HG02588 (cell line): ENCODE data around the gene NAA40.

Experiments used
- ATAC-seq: cut with Tn5 transposase; IDR thresholded peaks from one replicate; pipeline ENCODE4 v1.9.1; 2021; ENCODE audit warnings: mild to moderate bottlenecking, moderate library complexity; ENCODE audit not compliant: unreplicated experiment

NAA40 gene

DNA sequence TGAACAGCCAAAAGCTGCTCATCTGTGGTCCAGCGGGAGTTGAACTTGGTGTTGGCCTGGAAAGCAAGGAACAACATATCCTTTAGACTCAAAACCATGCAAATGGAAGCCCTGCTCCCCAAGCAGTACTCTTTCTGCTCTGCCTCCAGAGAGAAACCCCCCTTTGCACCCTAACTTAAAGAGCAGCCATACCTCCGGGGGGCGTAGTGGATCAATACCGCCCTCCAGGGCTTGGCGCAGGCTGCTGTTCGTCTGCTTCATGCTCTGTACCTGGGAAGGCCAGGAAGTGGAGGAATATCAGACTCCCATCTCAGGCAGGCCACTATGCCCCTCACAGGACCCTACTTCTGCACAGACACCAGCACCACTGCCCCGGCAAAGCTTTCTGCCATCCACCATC, 26.1 kb upstream of the NAA40 start:
- no peak for ATAC-seq

- ATAC-seq = no peak
Observed at GRCh38 chr11:63913866-63914830, 24.7 kb upstream of the NAA40 start.

DNA sequence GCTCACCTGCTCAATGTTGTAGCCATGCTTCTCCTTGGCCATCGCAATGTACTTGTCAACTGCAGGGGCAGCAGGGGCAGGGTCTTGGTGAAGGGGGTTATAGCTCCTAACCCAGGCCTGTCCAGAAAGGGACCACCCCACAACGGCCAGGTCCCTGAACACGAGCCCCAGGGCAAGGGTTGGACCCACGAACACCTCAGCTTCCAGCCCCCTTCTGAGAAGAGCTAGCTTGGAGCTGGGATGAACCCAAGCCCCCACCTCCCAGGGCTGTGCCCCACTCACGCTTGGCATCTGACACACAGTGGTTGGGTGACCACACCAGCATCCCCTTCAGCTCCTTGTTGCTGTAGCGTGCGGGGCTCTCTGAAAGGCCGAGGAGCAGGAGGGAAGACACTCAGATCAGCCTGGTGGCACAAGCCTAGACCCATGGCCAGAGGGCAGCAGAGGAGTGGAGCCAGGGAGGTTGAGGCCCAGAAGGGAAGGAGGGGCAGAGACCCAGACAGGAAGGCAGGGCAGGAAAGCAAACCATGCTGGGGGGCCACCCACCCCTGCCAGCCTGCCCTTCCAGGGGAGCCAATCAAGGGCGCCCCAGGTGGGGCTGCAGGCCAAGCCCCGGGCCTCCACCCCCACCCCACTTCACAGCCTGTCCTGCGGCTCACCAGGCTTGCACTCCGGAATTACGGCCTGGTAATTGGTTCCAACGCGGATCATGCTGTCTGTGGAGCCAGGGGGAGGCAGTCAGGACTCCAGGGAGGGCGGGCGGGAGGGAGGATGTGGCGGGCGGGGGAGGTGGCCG, 23.7 kb upstream of the NAA40 start:
- no peak for ATAC-seq

- no peak for ATAC-seq
Observed at GRCh38 chr11:63915961-63916836, 22.6 kb upstream of the NAA40 start.

DNA sequence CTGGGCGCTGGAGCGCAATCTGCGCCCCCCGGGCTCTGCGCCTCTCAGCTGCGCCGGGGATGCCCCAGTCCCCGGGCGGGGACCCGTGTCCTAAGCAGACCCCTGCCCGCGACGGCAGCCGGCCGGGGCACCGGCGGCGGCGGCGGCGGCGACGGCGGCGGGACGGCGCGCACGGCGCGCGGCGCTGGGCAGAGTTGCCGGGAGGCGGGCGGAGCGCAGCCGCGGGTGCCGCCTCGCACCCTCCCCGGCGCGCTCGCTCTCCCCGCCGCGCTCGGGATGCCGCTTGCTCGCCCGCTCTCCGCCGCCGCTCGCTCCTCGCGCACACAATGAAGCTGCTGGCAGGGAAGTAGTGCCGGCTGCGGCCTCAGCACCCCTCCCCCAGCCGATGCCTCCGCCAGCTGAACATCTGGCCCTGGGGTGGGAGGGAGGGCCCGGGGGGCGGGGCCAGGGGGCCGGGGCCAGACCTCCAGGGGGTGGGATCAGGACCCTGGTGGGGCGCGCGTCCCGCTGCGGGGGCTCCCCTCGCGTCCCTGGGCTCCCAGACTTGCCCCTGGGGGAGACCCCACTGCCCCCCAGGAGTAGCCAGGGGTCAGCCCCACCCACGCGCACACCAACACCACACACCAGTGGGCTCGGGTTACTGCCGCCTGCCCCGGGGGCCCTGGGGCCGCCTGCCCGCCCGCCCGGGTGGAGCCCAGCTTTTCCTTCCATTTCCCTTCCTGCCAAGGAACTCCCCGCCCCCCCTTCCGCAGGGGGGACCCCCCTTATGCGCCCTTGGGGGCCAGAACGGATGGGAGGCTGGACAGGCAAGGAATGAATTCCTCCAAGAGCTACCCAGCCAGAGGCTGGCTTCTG, 21.7 kb upstream of the NAA40 start, which contains the start of gene RCOR2:
TSS of gene RCOR2 (minus strand) at position 328 of the 855 bp plus-strand sequence. CDS start 708 bp downstream, outside the sequence.
- no peak for ATAC-seq

DNA sequence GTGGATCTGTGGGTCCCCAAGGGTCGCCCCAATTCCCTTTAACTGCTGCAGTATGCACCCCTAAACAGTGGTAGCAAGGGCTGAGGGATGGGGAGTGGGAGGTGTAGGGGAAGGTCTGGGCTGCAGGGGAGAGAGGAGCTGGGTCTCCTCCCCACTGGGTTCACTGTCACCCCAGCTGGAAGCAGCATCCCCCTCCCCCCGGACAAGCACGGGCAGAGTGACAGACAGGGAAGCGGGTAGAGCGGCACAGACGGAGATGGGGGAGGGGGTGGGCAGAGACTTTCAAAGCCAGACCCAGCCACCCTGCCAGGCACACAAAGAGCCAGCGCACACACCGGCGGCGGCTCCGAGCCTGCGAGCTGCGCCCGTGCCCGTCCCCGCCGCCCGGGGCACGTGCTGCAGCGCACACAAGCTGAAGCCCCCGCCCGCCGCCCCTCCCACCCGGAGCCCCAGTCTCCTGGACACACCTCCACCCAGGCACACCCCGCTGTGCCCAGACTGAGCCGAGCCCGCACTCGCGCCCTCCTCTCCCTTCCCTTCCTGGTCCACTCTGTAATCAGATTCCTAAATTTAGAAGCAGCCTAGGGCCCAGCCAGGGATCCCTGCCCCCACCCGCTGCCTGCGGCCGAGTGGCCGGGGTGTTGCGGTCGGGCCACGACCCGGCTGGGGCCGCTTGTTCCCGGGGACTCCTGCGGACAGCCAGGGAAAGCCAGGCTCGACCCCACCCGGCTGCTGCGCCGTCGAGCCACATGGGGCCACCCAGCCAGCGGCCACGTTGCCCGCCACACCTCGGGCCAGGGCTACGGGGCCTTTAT, 20.9 kb upstream of the NAA40 start:
- no peak for ATAC-seq

- ATAC-seq = no peak
Observed at GRCh38 chr11:63918507-63919191, 20.2 kb upstream of the NAA40 start.

DNA sequence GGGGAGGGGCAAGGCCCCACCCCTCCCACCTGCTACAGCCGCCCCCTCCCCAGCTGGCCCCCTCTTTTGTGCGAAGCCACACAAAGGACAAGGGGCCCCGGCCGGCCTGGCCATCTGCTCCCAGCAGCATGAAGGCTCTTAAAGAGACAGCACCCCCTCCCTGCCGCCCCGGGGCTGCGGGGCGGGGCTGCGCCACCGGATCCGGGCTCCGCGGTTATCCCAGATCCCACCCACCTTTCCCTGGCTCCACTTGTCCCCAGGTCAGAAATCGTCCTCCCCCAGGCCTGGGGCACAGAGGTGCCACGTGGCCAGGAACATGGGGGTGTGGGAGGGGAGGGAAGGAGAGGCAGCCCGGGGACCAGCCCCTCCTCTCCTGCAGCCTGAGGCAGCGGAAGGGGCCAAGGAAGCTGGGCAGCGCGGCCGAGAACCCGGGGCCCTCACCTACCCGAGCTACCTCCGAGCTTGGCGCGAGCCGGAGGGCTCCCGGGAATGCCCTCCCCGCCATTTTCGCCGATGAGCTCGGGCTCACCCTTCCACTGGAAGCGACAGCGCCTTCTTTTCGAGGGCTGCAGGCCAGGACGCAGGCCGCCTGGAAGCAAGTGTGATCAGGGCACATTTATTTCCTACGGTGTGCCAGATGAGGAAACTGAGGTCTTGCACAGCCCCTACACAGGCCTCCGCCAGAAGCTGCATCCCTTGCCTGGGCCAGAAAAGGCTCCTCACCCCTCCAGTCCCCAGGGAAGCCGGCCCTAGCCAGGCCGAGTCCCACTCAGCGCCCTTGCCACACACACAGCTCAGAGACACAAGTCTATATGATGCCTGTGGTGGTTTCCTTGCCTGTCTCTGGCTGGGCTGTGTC, 19.3 kb upstream of the NAA40 start:
- no peak for ATAC-seq

DNA sequence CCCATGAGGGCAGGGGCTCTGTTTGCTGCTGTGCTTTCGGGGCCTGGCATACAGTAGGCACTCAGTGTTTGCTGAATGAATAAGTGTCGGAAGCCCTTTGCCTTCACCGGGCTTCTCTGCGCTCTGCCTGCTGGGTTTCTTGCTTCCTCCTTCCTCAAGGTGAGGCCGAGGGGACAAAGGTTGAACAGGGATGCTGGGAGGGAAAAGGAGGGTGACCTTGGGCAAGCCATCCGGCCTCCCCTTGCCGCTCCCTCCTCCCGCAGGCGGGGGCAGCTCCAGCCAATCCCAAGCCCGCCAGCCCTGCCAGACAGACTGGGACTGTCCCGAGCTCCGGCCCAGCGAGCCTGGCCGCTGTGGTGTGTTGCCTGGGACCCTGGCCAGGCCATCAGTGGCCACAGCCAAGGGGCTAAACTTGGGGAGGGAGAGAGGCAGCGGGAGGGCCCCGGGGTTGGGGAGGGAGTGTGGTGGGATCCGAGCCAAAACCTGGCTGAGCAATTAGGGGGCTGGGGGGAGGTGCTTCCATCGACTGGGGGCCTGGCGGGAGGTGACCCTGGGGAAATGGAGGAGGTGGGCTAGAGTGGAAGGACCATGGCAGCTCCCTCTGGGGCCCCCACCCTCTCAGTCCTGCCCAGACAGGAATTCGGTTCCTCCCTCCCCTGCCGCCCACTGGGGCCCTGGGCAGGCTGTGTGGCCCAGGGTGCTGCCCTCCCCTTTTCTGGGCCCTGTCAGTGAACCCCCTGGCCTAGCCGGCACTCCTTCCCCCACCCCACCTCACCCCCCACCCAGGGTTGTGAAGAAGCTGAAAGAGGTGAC, 18.5 kb upstream of the NAA40 start:
- no peak for ATAC-seq

DNA sequence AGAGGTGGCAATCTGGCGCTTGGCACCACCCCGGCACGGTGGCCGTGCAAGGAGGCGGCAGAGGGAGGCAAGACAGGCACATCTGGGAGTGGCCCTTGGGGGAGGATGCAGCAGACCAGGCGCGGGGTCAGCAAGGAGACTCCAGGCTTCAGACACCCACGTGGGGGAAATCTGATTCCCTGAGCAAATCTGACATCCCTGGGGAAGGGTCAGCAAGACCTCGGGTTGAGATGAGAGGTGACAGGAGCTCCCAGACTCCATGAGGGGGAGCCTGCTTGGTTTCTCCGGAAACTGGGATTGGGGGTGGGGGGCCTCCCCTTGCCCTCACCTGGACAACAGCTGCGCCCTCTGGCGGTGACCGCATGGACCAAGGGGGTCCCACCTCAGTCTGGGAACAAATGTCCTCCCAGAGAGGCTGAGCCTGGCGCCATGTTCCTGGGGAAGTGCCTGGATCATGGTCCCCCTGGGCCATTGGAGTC, 17.8 kb upstream of the NAA40 start:
- no peak for ATAC-seq

DNA sequence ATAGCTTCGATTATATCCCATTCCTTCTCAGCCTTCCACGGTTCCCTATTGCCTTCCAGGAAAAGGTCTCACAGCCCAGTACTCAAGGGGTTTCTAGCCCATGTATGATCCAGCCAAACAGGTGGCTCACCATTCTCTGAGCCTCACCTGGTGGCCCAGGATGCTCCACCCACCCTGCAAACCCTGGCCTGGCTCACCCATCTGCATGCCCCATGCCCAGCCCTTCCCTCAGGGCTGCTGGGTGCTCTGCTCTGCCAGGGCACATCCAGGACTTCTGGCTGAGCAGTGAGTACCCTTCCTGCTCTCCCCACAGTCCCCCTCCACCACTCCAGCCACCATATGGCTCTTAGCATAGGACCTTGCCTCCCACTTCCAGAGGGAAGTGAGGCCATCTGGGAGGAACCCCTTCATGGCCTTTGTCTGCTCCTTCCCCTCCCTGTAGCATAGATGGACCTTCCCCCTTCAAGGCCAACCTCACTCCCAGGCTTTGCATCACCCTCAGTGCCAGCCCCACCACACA, 16.1 kb upstream of the NAA40 start:
- ATAC-seq = no peak

DNA sequence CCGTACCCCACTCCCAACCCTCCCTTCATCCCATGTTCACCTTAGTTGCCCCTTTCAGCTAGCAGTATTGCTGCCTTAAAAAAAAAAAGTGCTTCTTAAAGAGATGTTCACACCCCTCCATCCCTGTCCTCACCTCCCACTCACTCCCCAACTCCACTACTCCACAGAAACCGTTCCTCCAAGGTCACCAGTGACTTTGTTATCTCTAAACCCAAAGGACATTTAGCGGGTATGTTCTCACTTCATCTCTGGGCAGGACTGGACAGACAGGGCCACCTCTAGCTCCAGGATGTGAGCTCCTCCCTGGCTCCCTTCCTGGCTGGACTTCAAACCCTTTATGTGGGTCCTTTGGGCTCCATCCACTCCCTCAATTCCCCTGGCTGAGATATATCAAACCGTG, 15.5 kb upstream of the NAA40 start:
- ATAC-seq = no peak

GRCh38 chr11:63929616-63930015, 9.2 kb upstream of the NAA40 start:
- ATAC-seq = no peak

DNA sequence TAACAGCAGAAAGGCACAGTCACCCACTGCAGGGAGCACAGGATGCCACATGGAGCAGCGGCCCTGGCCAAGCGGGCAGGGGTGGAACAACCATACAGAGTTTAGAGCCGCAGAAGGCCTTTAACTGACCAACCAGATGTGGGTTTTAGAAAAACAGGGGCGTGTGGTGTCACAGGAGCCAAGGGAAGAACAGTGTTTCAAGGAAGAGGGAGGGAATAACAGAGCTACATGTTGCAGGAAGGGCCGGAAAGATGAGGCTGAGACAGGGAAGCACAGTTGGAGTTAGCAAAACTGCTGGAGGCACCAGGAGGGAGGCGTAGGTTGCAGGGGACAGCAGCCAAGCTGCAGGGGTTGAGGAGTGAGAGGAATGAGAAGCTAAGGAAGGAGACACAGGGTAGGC, 7.8 kb upstream of the NAA40 start:
- ATAC-seq = no peak

DNA sequence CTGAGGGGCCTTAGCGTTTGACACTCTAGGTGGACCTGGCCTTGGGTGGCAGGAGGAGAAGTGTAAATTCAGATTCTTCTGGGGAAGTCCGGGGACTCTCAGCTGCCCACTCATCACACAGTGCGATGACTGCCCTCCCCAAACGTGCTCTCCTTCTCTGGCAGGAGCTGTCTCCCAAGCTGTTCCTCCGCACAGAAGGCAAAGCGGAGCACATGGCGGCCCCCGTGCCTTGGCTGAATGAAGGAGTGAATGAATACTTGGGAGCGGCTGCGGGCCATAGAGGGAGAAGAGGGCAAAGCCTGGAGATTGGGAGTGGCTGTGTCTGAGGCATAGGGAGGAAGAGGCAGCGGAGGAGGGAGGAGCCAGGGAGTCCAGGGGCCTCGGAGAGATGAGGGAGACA, 6.9 kb upstream of the NAA40 start:
- no peak for ATAC-seq

GRCh38 chr11:63933459-63933858, 5.3 kb upstream of the NAA40 start:
- no peak for ATAC-seq
